A673 (cell line): Measurements from ENCODE around the gene C21orf58. TPM values are rescaled to one million over a fixed set of nuclear protein-coding genes. Genes with fewer than 3 reads are reported as not detected.

Experiments used
- BruUV-seq: library from RNA; stranded (reverse); fragments of 400-500 nt; replicated peaks from 2 replicates; lab custom pipeline; 2021; lab: Mats Ljungman, UMichigan
- CTCF ChIA-PET: fragments of 300-600 bp; sonication (Branson Sonifier 250); formaldehyde crosslinking; loops from one replicate; lab custom pipeline; 2022; ENCODE audit warnings: antibody characterized with exemption; lab: Charles Lee
- POLR2A ChIA-PET: fragments of 300-600 bp; sonication (Branson Sonifier 250); formaldehyde crosslinking; loops from one replicate; lab custom pipeline; 2022; ENCODE audit warnings: antibody characterized with exemption; ENCODE audit not compliant: low non-redundant PET; lab: Charles Lee
- DNase-seq: peaks from one replicate; pipeline ENCODE4 v3.0.0-alpha.2; 2015; ENCODE audit warnings: low spot score
- H3K27ac ChIP-seq: fragments of 200-600 bp; sonication (generic); 2 replicates; pipeline ENCODE4 v1.5.1; 2016; ENCODE audit warnings: mixed run types, low read depth, mild to moderate bottlenecking, mixed read lengths, antibody characterized with exemption, low read length; ENCODE audit not compliant: poor library complexity, severe bottlenecking
- H3K27me3 ChIP-seq: fragments of 200-600 bp; sonication (generic); replicated peaks from 2 replicates; pipeline ENCODE4 v1.6.1; 2017; ENCODE audit warnings: mixed run types, low read depth, mild to moderate bottlenecking, mixed read lengths, antibody characterized with exemption, low read length; ENCODE audit not compliant: insufficient read depth, poor library complexity
- H3K36me3 ChIP-seq: fragments of 200-600 bp; sonication (generic); 2 replicates; pipeline ENCODE4 v1.6.1; 2016; ENCODE audit warnings: mixed run types, mild to moderate bottlenecking, mixed read lengths, antibody characterized with exemption, low read length; ENCODE audit not compliant: insufficient read depth, poor library complexity, severe bottlenecking
- H3K4me1 ChIP-seq: fragments of 200-600 bp; sonication (generic); 2 replicates; pipeline ENCODE4 v1.6.1; 2017; ENCODE audit warnings: mixed run types, mild to moderate bottlenecking, mixed read lengths, antibody characterized with exemption, low read length; ENCODE audit not compliant: insufficient read depth, poor library complexity, severe bottlenecking
- H3K4me3 ChIP-seq: fragments of 200-600 bp; sonication (generic); 2 replicates; pipeline ENCODE4 v1.5.1; 2016; ENCODE audit warnings: low read depth, mixed run types, mild to moderate bottlenecking, mixed read lengths, low read length; ENCODE audit not compliant: poor library complexity, severe bottlenecking
- H3K9me3 ChIP-seq: fragments of 200-600 bp; sonication (generic); 2 replicates; pipeline ENCODE4 v1.6.1; 2016; ENCODE audit warnings: mixed run types, low read depth, mild to moderate bottlenecking, mixed read lengths, antibody characterized with exemption, low read length; ENCODE audit not compliant: poor library complexity, severe bottlenecking
- EZH2 ChIP-seq: fragments of 200-600 bp; sonication (generic); IDR thresholded peaks from 2 replicates; pipeline ENCODE4 v1.6.1; 2017; ENCODE audit warnings: borderline replicate concordance, low read depth, mild to moderate bottlenecking, mixed read lengths, antibody characterized with exemption, low read length; ENCODE audit not compliant: poor library complexity, severe bottlenecking
- intact Hi-C: fragments of 100-400 bp; cut with micrococcal nuclease; formaldehyde crosslinking; loops from one replicate; pipeline ENCODE4 v1.10.0; 2022; ENCODE audit not compliant: unreplicated experiment
- total RNA-seq: library from RNA; stranded (reverse); gene quantifications from 2 replicates; pipeline ENCODE4 v1.2.3, GENCODE V29; 2021
- TF ChIP-seq, protein P1 (sequence below): fragments of 300-800, 200-600 bp; sonication (generic); conservative IDR thresholded peaks from 2 replicates; pipeline ENCODE4 v1.5.1; 2017; ENCODE audit warnings: low read depth, mild to moderate bottlenecking, antibody characterized with exemption, low read length, moderate library complexity, mixed read lengths

The C21orf58 gene
- total RNA-seq, 1 experiment from 2014 or later = 41.2 TPM

DNA sequence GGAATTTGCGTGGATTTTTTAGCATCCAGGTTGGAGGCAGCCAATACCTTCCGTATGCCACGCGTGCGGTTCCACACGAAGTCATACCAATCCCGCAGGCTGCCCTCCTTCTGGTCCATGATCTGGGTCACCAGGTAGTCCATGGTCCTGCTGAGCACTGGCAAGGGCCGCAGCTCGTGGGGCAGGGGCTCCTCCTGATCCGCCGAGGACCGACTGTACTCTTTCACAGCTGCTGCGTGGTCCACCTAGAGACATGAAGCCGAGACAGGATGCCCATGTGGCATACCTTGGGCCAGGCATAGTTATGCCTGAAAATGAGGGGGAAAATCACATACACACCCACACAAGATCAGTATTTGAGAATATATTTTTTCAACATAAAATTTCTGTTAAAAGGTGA lies 50.3 kb downstream of the C21orf58 start:
- no TSS peak for BruUV-seq
- Histone ChIP-seq H3K9me3 (no peaks in the 10 kb centered on the region), H3K27me3 (no peaks in the 10 kb centered on the region), H3K36me3 (peaks cover 89% of the 10 kb centered on the region), H3K4me1 (no peaks in the 10 kb centered on the region), H3K4me3 (no peak overlapping the region), H3K27ac (no peak overlapping the region)
- TF ChIP-seq EZH2 = no peak
- TF ChIP-seq, protein P1, sequence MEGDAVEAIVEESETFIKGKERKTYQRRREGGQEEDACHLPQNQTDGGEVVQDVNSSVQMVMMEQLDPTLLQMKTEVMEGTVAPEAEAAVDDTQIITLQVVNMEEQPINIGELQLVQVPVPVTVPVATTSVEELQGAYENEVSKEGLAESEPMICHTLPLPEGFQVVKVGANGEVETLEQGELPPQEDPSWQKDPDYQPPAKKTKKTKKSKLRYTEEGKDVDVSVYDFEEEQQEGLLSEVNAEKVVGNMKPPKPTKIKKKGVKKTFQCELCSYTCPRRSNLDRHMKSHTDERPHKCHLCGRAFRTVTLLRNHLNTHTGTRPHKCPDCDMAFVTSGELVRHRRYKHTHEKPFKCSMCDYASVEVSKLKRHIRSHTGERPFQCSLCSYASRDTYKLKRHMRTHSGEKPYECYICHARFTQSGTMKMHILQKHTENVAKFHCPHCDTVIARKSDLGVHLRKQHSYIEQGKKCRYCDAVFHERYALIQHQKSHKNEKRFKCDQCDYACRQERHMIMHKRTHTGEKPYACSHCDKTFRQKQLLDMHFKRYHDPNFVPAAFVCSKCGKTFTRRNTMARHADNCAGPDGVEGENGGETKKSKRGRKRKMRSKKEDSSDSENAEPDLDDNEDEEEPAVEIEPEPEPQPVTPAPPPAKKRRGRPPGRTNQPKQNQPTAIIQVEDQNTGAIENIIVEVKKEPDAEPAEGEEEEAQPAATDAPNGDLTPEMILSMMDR = no peak
- ChIA-PET POLR2A (no interaction called here), CTCF (interaction anchor here (0.6 kb wide), 1 partner anchor 151 kb away, joined by 3 read pairs; no protein-coding TSS in a partner anchor)
- no peak for DNase-seq
- intact Hi-C loops = no loop called here

DNA sequence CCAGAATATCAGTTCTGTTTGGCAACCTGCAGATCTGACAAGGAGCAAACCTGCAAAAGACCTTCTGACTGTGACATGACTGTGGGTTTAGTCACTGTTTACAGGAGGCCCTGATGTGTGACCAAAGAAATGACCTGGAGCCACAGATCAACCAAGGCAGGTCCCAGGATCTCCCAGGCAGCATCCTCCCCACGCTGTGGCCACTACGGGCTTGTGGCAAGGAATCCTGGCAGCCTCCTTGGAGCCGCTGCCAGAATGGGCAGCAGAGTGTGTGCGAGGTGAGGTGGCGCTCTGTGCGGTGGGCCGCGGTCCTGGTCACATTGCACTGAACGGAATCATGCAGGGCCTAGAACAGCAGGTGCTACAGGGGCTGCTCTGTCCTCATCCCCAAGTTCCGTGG lies 54.2 kb downstream of the C21orf58 start:
- H3K4me3 ChIP-seq = no peak overlapping the region
- no peaks in the 10 kb centered on the region for H3K27me3 ChIP-seq
- H3K9me3 ChIP-seq = no peaks in the 10 kb centered on the region
- H3K27ac ChIP-seq = no peak overlapping the region
- H3K4me1 ChIP-seq = no peaks in the 10 kb centered on the region
- CTCF ChIA-PET = no interaction called here
- intact Hi-C loops = no loop called here
- POLR2A ChIA-PET = no interaction called here
- no TSS peak for BruUV-seq
- H3K36me3 ChIP-seq = peaks cover 82% of the 10 kb centered on the region
- DNase-seq = no peak
- TF ChIP-seq, protein P1 = no peak
- TF ChIP-seq EZH2 = no peak

DNA sequence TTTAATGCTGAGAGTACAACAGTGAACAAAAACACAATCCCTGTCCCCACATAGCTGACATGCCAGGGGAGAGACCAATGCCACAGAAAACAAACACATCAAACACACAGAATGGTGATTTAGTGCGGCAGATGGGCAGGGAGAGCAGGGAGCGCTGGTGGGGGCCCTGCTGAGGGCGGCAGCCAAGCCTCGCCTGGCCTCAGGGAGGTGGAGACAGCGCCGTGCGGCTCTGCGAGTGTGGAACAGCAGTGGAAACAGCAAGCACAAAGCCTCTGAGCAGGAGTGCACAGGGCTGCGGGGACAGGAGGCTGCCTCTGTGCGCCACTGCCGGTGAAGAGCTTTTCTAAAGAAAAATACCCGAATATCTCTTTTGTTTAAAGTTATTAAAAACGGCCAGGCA lies 55.3 kb downstream of the C21orf58 start:
- TF ChIP-seq, protein P1 = no peak
- TF ChIP-seq EZH2 = no peak
- Histone ChIP-seq H3K4me3 (no peak overlapping the region), H3K36me3 (peaks cover 75% of the 10 kb centered on the region), H3K27ac (no peak overlapping the region), H3K27me3 (no peaks in the 10 kb centered on the region), H3K4me1 (no peaks in the 10 kb centered on the region), H3K9me3 (no peaks in the 10 kb centered on the region)
- BruUV-seq = no TSS peak
- no peak for DNase-seq
- ChIA-PET POLR2A (no interaction called here), CTCF (no interaction called here)
- intact Hi-C loops = no loop called here
